Measurements from ENCODE around the gene BABAM2. TPM values are rescaled to one million over a fixed set of nuclear protein-coding genes. Genes with fewer than 3 reads are reported as not detected.
A peak's percentile ranks its signal among the peaks of the same experiment; 100 is the strongest.

BABAM2 gene
- total RNA-seq, 1 donor from 2014 or later = 41.0 TPM

- no peaks in the 10 kb centered on the region for H3K27me3 ChIP-seq
- H3K4me1 ChIP-seq = peaks cover 2% of the 10 kb centered on the region
- no peak overlapping the region for H3K27ac ChIP-seq
- TF ChIP-seq POLR2A (IDR thresholded peaks at IDR 0.05) = no peak
- no peak for TF ChIP-seq CTCF (IDR thresholded peaks at IDR 0.05)
- TF ChIP-seq POLR2AphosphoS5 (IDR thresholded peaks at IDR 0.05; ENCODE audit: insufficient read depth in 1 of 2, low read depth in 1 of 2) = no peak
- no peak for DNase-seq (ENCODE audit: extremely low spot score in 2 of 2)
- H3K36me3 ChIP-seq = no peaks in the 10 kb centered on the region
- H3K9me3 ChIP-seq = no peaks in the 10 kb centered on the region
- intact Hi-C loops (cut with DNase I) = no loop called here
- no peak overlapping the region for H3K4me3 ChIP-seq
These were observed 297.9 kb downstream of the BABAM2 start for GRCh38 chr2:28188436-28188835.

- H3K36me3 ChIP-seq = no peaks in the 10 kb centered on the region
- no peaks in the 10 kb centered on the region for H3K9me3 ChIP-seq
- no peak for DNase-seq (ENCODE audit: extremely low spot score in 2 of 2)
- intact Hi-C loops (cut with DNase I) = no loop called here
- H3K27me3 ChIP-seq = no peaks in the 10 kb centered on the region
- H3K4me3 ChIP-seq = no peak overlapping the region
- H3K27ac ChIP-seq = peak overlapping the region; percentile 1
- peaks cover 13% of the 10 kb centered on the region for H3K4me1 ChIP-seq
- TF ChIP-seq POLR2A (IDR thresholded peaks at IDR 0.05) (no peak), POLR2AphosphoS5 (IDR thresholded peaks at IDR 0.05; ENCODE audit: insufficient read depth in 1 of 2, low read depth in 1 of 2) (peak in 1 of 2 donors; percentile 22), CTCF (IDR thresholded peaks at IDR 0.05) (no peak)
These were observed 303.3 kb downstream of the BABAM2 start for GRCh38 chr2:28193630-28194403.

- Histone ChIP-seq H3K4me1 (peaks cover 18% of the 10 kb centered on the region), H3K9me3 (no peaks in the 10 kb centered on the region), H3K27me3 (no peaks in the 10 kb centered on the region), H3K27ac (no peak overlapping the region), H3K36me3 (no peaks in the 10 kb centered on the region), H3K4me3 (no peak overlapping the region)
- no peak for TF ChIP-seq POLR2A (IDR thresholded peaks at IDR 0.05)
- TF ChIP-seq CTCF (IDR thresholded peaks at IDR 0.05) = no peak
- peak in 1 of 2 donors; percentile 21 for TF ChIP-seq POLR2AphosphoS5 (IDR thresholded peaks at IDR 0.05; ENCODE audit: insufficient read depth in 1 of 2, low read depth in 1 of 2)
- intact Hi-C loops (cut with DNase I) = no loop called here
- DNase-seq (ENCODE audit: extremely low spot score in 2 of 2) = no peak
These were observed 309.6 kb downstream of the BABAM2 start for GRCh38 chr2:28199995-28200679.

GRCh38 chr2:28201671-28202180 lies 311.2 kb downstream of the BABAM2 start:
- intact Hi-C loops (cut with DNase I) = no loop called here
- H3K36me3 ChIP-seq = no peaks in the 10 kb centered on the region
- peaks cover 18% of the 10 kb centered on the region for H3K4me1 ChIP-seq
- H3K27ac ChIP-seq = peak overlapping the region; percentile 57
- peak in 1 of 2 donors; percentile 93 for DNase-seq (ENCODE audit: extremely low spot score in 2 of 2)
- H3K4me3 ChIP-seq = no peak overlapping the region
- H3K9me3 ChIP-seq = no peaks in the 10 kb centered on the region
- TF ChIP-seq POLR2AphosphoS5 (IDR thresholded peaks at IDR 0.05; ENCODE audit: insufficient read depth in 1 of 2, low read depth in 1 of 2) (peak in 1 of 2 donors; percentile 89), CTCF (IDR thresholded peaks at IDR 0.05) (peak in 1 of 3 experiments; percentile 8), POLR2A (IDR thresholded peaks at IDR 0.05) (no peak)
- H3K27me3 ChIP-seq = no peaks in the 10 kb centered on the region

Data from vagina (tissue), 2 donors.